H1 (cell line): ENCODE data around the gene AKIRIN2. TPM values are rescaled to one million over a fixed set of nuclear protein-coding genes. Genes with fewer than 3 reads are reported as not detected.

ENCODE experiments used
- CTCF ChIA-PET: fragments of 300-600 bp; sonication (Branson Sonifier 250); formaldehyde crosslinking; loops from one replicate; lab custom pipeline; 2021; ENCODE audit not compliant: partially characterized antibody; lab: Charles Lee
- POLR2A ChIA-PET: fragments of 300-600 bp; sonication (Branson Sonifier 250); formaldehyde crosslinking; loops from one replicate; lab custom pipeline; 2021; ENCODE audit warnings: inconsistent platforms; ENCODE audit not compliant: partially characterized antibody; lab: Charles Lee
- DNase-seq, 2 experiments: peaks; one replicate each; pipeline versions ENCODE4 v3.0.0 to v3.0.0-alpha.2; 2010 to 2022; ENCODE audit warnings: low spot score in 2 of 2, low read depth in 1 of 2, mixed read lengths in 1 of 2
- FAIRE-seq: peaks from 2 replicates; lab custom pipeline; 2011; peaks lifted over from hg19 to GRCh38; lab: Jason Lieb, UNC
- H2AFZ ChIP-seq: 2 replicates; pipeline ENCODE4 v1.8.1; 2012; ENCODE audit warnings: low read length, inconsistent platforms
- H2AK5ac ChIP-seq: 2 replicates; pipeline ENCODE4 v1.6.1; 2013; ENCODE audit warnings: low read depth, low read length
- H2BK120ac ChIP-seq: replicated peaks from 2 replicates; pipeline ENCODE3; 2013; ENCODE audit warnings: low read depth, low read length, inconsistent platforms
- H2BK12ac ChIP-seq: 2 replicates; pipeline ENCODE4 v1.6.1; 2013; ENCODE audit warnings: low read depth, low read length
- H2BK15ac ChIP-seq: 2 replicates; pipeline ENCODE4 v1.6.1; 2013; ENCODE audit warnings: low read length
- H2BK20ac ChIP-seq: 2 replicates; pipeline ENCODE4 v1.6.1; 2013; ENCODE audit warnings: low read length
- H2BK5ac ChIP-seq: 2 replicates; pipeline ENCODE4 v1.6.1; 2013; ENCODE audit warnings: low read depth, low read length
- H3K14ac ChIP-seq: 2 replicates; pipeline ENCODE4 v1.6.1; 2013; ENCODE audit warnings: inconsistent platforms; ENCODE audit not compliant: insufficient read length
- H3K18ac ChIP-seq: 2 replicates; pipeline ENCODE4 v1.6.1; 2013; ENCODE audit warnings: low read length; ENCODE audit errors: extremely low read depth
- H3K23ac ChIP-seq: 2 replicates; pipeline ENCODE4 v1.6.1; 2013; ENCODE audit warnings: inconsistent platforms; ENCODE audit not compliant: insufficient read length
- H3K23me2 ChIP-seq: 2 replicates; pipeline ENCODE4 v1.6.1; 2013; ENCODE audit warnings: low read depth, low read length
- H3K27ac ChIP-seq: 2 replicates; pipeline ENCODE4 v1.6.1; 2011; ENCODE audit warnings: low read depth, low read length, inconsistent platforms
- H3K27me3 ChIP-seq, 4 experiments: replicated peaks in 1 of 4; 1 replicate in 1 of 4; 2 replicates in 3 of 4; pipeline versions ENCODE4 v1.6.1 to v1.8.1; 2011 to 2013; ENCODE audit warnings: low read length in 3 of 4, mild to moderate bottlenecking in 3 of 4, inconsistent platforms in 2 of 4, mixed read lengths in 2 of 4, moderate library complexity in 1 of 4; ENCODE audit not compliant: control insufficient read depth in 3 of 4, insufficient read depth in 3 of 4; ENCODE audit errors: extremely low read depth in 1 of 4
- H3K36me3 ChIP-seq, 4 experiments: 2 replicates each; pipeline versions ENCODE4 v1.6.1 to v1.8.1; 2011 to 2013; ENCODE audit warnings: mild to moderate bottlenecking in 4 of 4, low read length in 3 of 4, moderate library complexity in 2 of 4, control low read depth in 1 of 4, inconsistent platforms in 1 of 4; ENCODE audit not compliant: insufficient read depth in 4 of 4, control insufficient read depth in 2 of 4
- H3K4ac ChIP-seq: replicated peaks from 2 replicates; pipeline ENCODE3; 2013; ENCODE audit warnings: low read length, low read depth, mixed read lengths, inconsistent platforms; ENCODE audit not compliant: insufficient read length
- H3K4me1 ChIP-seq, 4 experiments: replicated peaks in 1 of 4; 1 replicate in 1 of 4; 2 replicates in 3 of 4; pipeline versions ENCODE4 v1.6.1 to v1.8.1; 2011 to 2013; ENCODE audit warnings: low read length in 3 of 4, inconsistent platforms in 2 of 4, mixed read lengths in 1 of 4; ENCODE audit not compliant: insufficient read depth in 4 of 4, control insufficient read depth in 3 of 4
- H3K4me2 ChIP-seq, 2 experiments: 2 replicates each; pipeline versions ENCODE4 v1.6.1 to v1.8.1; 2011 to 2013; ENCODE audit warnings: low read depth in 2 of 2, low read length in 2 of 2, control low read depth in 1 of 2, inconsistent platforms in 1 of 2, mild to moderate bottlenecking in 1 of 2; ENCODE audit not compliant: insufficient read depth in 1 of 2
- H3K4me3 ChIP-seq, 4 experiments: fragments of 200-600, 300-600 bp in 1 of 4; sonication (generic), shearing (Covaris generic), sonication (Bioruptor Twin) in 1 of 4; 2 replicates each; pipeline versions ENCODE4 v1.5.1 to v1.8.1; 2011 to 2016; ENCODE audit warnings: low read length in 4 of 4, low read depth in 3 of 4, control low read depth in 2 of 4, inconsistent platforms in 2 of 4, mild to moderate bottlenecking in 2 of 4, mixed read lengths in 1 of 4, moderate library complexity in 1 of 4; ENCODE audit not compliant: insufficient read depth in 2 of 4; ENCODE audit errors: extremely low read depth in 1 of 4
- H3K56ac ChIP-seq: replicated peaks from 2 replicates; pipeline ENCODE3; 2013; ENCODE audit warnings: low read depth, mild to moderate bottlenecking, mixed read lengths, low read length, inconsistent platforms; ENCODE audit not compliant: insufficient read length
- H3K79me1 ChIP-seq: 2 replicates; pipeline ENCODE4 v1.6.1; 2013; ENCODE audit warnings: low read depth, low read length, control low read depth
- H3K79me2 ChIP-seq, 2 experiments: 2 replicates each; pipeline versions ENCODE4 v1.6.1 to v1.8.1; 2012 to 2013; ENCODE audit warnings: low read length in 2 of 2, mild to moderate bottlenecking in 2 of 2, inconsistent platforms in 1 of 2; ENCODE audit not compliant: insufficient read depth in 2 of 2, control insufficient read depth in 1 of 2
- H3K9ac ChIP-seq, 4 experiments: replicated peaks in 1 of 4; 1 replicate in 1 of 4; 2 replicates in 3 of 4; pipeline versions ENCODE4 v1.6.1 to v1.8.1; 2011 to 2013; ENCODE audit warnings: low read depth in 3 of 4, low read length in 3 of 4, control low read depth in 2 of 4, mild to moderate bottlenecking in 2 of 4, moderate library complexity in 2 of 4, inconsistent platforms in 1 of 4; ENCODE audit errors: extremely low read depth in 1 of 4
- H3K9me3 ChIP-seq, 2 experiments: 2 replicates each; pipeline versions ENCODE4 v1.6.1 to v1.8.1; 2012 to 2013; ENCODE audit warnings: mild to moderate bottlenecking in 2 of 2, moderate library complexity in 2 of 2, control low read depth in 1 of 2, inconsistent platforms in 1 of 2, low read depth in 1 of 2, low read length in 1 of 2, mixed read lengths in 1 of 2; ENCODE audit not compliant: insufficient read depth in 2 of 2
- H4K20me1 ChIP-seq, 2 experiments: replicated peaks in 1 of 2; 2 replicates each; pipeline versions ENCODE3 to v1.8.1; 2011 to 2013; ENCODE audit warnings: inconsistent platforms in 2 of 2, low read length in 2 of 2, mild to moderate bottlenecking in 1 of 2; ENCODE audit not compliant: insufficient read depth in 2 of 2, control insufficient read depth in 1 of 2
- H4K5ac ChIP-seq: 2 replicates; pipeline ENCODE4 v1.6.1; 2013; ENCODE audit warnings: low read length, low read depth, mixed read lengths, inconsistent platforms; ENCODE audit not compliant: insufficient read length
- H4K8ac ChIP-seq: 2 replicates; pipeline ENCODE4 v1.8.0; 2013; ENCODE audit warnings: mild to moderate bottlenecking, moderate library complexity, low read length, inconsistent platforms; ENCODE audit not compliant: insufficient read depth; ENCODE audit errors: extremely low read depth
- H4K91ac ChIP-seq: replicated peaks from 2 replicates; pipeline ENCODE3; 2013; ENCODE audit warnings: low read length, mixed read lengths, inconsistent platforms; ENCODE audit not compliant: insufficient read length
- BACH1 ChIP-seq: IDR thresholded peaks from 2 replicates; pipeline ENCODE4 v1.6.1; 2012; ENCODE audit warnings: low read length, improper control_type of control experiment
- CEBPB ChIP-seq: IDR thresholded peaks from 2 replicates; pipeline ENCODE4 v1.6.1; 2012; ENCODE audit warnings: low read depth, low read length
- CHD2 ChIP-seq: IDR thresholded peaks from 2 replicates; pipeline ENCODE4 v1.6.1; 2012; ENCODE audit warnings: low read length, improper control_type of control experiment
- JUND ChIP-seq: IDR thresholded peaks from 2 replicates; pipeline ENCODE4 v1.6.1; 2011; ENCODE audit warnings: mild to moderate bottlenecking, improper control_type of control experiment, low read length
- POLR2A ChIP-seq, 2 experiments: IDR thresholded peaks; 1 replicate in 1 of 2; 2 replicates in 1 of 2; pipeline ENCODE4 v1.6.1; 2011; ENCODE audit warnings: low read depth in 2 of 2, low read length in 2 of 2, mild to moderate bottlenecking in 2 of 2; ENCODE audit errors: control extremely low read depth in 1 of 2
- WGBS, 2 experiments: shearing (Covaris generic) in 1 of 2; methylation state at CpG; one replicate each; pipeline versions ENCODE4 v1.1.6 to v1.1.7; 2013 to 2015; ENCODE audit warnings: low lambda C conversion rate in 2 of 2, mixed read lengths in 2 of 2, inconsistent platforms in 1 of 2, low coverage in 1 of 2, missing lambda C conversion rate in 1 of 2; ENCODE audit not compliant: insufficient replicate concordance in 2 of 2, insufficient coverage in 1 of 2, insufficient read length in 1 of 2; ENCODE audit errors: extremely low coverage in 1 of 2, missing lambda C conversion rate in 1 of 2; 5-methylcytosine and 5-hydroxymethylcytosine counted together
- polyA plus RNA-seq, 7 experiments: library from polyadenylated mRNA; depleted of rRNA in 3 of 7; stranded (reverse) in 5 of 7; unstranded in 2 of 7; fragments of >200 nt in 5 of 7; fragments of 200-250 nt in 2 of 7; gene quantifications; 1 replicate in 5 of 7; 2 replicates in 1 of 7; 4 replicates in 1 of 7; pipeline versions ENCODE4 v1.2.1 to v1.2.3, GENCODE V29; 2011 to 2013; ENCODE audit warnings: missing spikeins in 2 of 7, mixed read lengths in 2 of 7
- total RNA-seq: library from RNA; stranded (reverse); fragmentation: NEBNext Ultra II Directional; extraction: Animal tissue kit (Norgen Biotek cat#: 25700); gene quantifications from 2 replicates; pipeline ENCODE4 v1.2.1, GENCODE V29; 2021

Gene AKIRIN2
- total and polyA plus RNA-seq, 2 of the 8 experiments (the other 6 are each of a cell fraction or from before 2014, with no cell fraction given), result 35.6 to 75.3 TPM

DNA sequence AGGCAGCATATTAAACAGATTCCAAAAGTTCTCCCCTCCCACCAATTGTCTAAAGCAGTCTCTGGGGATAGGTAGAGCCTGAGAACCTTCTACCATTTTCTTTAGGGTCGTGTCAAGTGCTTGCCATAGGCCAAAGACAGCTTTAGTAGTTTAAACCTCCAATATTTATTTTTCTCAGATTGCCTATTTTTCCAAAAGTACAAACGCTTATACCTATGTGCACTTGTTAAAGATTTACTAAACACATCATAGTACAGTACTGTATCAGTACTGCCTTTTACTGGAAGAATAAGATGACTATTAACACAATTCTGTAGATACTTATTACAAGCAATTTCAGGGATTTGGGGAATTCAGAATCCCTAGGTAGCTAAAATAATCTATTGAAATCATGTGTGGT lies 29.4 kb downstream of the AKIRIN2 start:
- no peak overlapping the region for H2AK5ac ChIP-seq
- WGBS, 2 experiments, result 98% methylated on average over 2 of the region's 2 CpGs; no CpG with 5 or more reads in 1 of the 2 experiments
- no peak overlapping the region for H2BK120ac ChIP-seq
- no peak for TF ChIP-seq BACH1
- peak in 1 of 2 experiments; percentile 14; a peak in 1 of 3 replicates for TF ChIP-seq POLR2A (IDR thresholded peaks at IDR 0.05; ENCODE audit: control extremely low read depth in 1 of 2, low read depth in 2 of 2, low read length in 2 of 2)
- TF ChIP-seq CHD2, result no peak
- TF ChIP-seq CEBPB, result no peak
- no peak for TF ChIP-seq JUND
- H3K56ac ChIP-seq, result no peak overlapping the region
- H3K4ac ChIP-seq, result no peak overlapping the region
- ChIA-PET CTCF (interaction anchor here (1.3 kb wide), 1 partner anchor 10 kb away, joined by 3 read pairs; no protein-coding TSS in a partner anchor), POLR2A (interaction anchor here (0.5 to 0.8 kb wide), 5 partner anchors 13 to 183 kb away, joined by 3 to 5 read pairs (median 3); no protein-coding TSS in a partner anchor)
- H3K9me3 ChIP-seq, result no peaks in the 10 kb centered on the region
- H3K23me2 ChIP-seq, result no peaks in the 10 kb centered on the region; the same call in 1 of the 2 replicates
- H3K27ac ChIP-seq, result no peak overlapping the region
- H3K79me2 ChIP-seq, result 0 out of 4 replicates have a peak, but pooled peaks cover 0 to 2% of the 10 kb centered on the region in 2 experiments
- no peaks in the 10 kb centered on the region for H3K79me1 ChIP-seq
- DNase-seq, result no peak
- no peak overlapping the region for H2BK5ac ChIP-seq
- H3K23ac ChIP-seq, result no peak overlapping the region
- H2BK15ac ChIP-seq, result no peak overlapping the region
- no peak overlapping the region for H2AFZ ChIP-seq
- H3K4me2 ChIP-seq, result no peak overlapping the region
- no peak overlapping the region for H4K8ac ChIP-seq
- H2BK12ac ChIP-seq, result no peak overlapping the region
- no peak for FAIRE-seq
- H3K4me3 ChIP-seq, result no peak overlapping the region
- H3K27me3 ChIP-seq, result no peaks in the 10 kb centered on the region
- no peak overlapping the region for H3K18ac ChIP-seq
- H4K5ac ChIP-seq, result no peak overlapping the region
- H3K4me1 ChIP-seq, result peaks cover 0 to 3% (median 0%) of the 10 kb centered on the region in 4 experiments; a peak in 2 of 7 replicates
- H2BK20ac ChIP-seq, result no peak overlapping the region
- H4K91ac ChIP-seq, result no peak overlapping the region
- no peaks in the 10 kb centered on the region for H4K20me1 ChIP-seq
- H3K9ac ChIP-seq, result no peak overlapping the region
- H3K36me3 ChIP-seq, result peaks cover 5 to 52% (median 19%) of the 10 kb centered on the region in 4 experiments
- H3K14ac ChIP-seq, result no peak overlapping the region
